Right cardiac atrium (tissue), 5 donors: ENCODE data around the gene MYCL. TPM values are rescaled to one million over a fixed set of nuclear protein-coding genes. Genes with fewer than 3 reads are reported as not detected.

Experiments
- ATAC-seq, 2 donors: fragments of 200-7000 bp; cut with Tn5 transposase; one replicate each; pipeline versions ENCODE4 v1.8.0 to v1.9.1; 2020; ENCODE audit warnings: moderate library complexity in 2 of 2, mild to moderate bottlenecking in 1 of 2
- DNase-seq, 3 donors: peaks; one replicate each; pipeline ENCODE4 v3.0.0-alpha.2; 2020
- H3K27ac ChIP-seq: one replicate; pipeline ENCODE4 v1.5.1; 2013; ENCODE audit warnings: mild to moderate bottlenecking, low read length, control low read depth, moderate library complexity
- H3K27me3 ChIP-seq: one replicate; pipeline ENCODE4 v1.6.1; 2013; ENCODE audit not compliant: control insufficient read depth, insufficient read depth
- H3K4me1 ChIP-seq: one replicate; pipeline ENCODE4 v1.6.1; 2013; ENCODE audit warnings: low read length; ENCODE audit not compliant: control insufficient read depth, insufficient read depth
- H3K4me3 ChIP-seq: one replicate; pipeline ENCODE4 v1.5.1; 2013; ENCODE audit warnings: low read length, control low read depth
- H3K9me3 ChIP-seq: one replicate; pipeline ENCODE4 v1.6.1; 2013; ENCODE audit warnings: low read length; ENCODE audit not compliant: control insufficient read depth
- WGBS: extraction: QIAGEN DNeasy Blood & Tissue Kit; methylation state at CpG from one replicate; pipeline ENCODE4 v1.1.7; 2013; 5-methylcytosine and 5-hydroxymethylcytosine counted together
- intact Hi-C, 4 donors: fragments of 100-400 bp; cut with DNase I; formaldehyde crosslinking; loops; one replicate each; pipeline versions ENCODE4 v1.11.0 to v1.14.0; 2022 to 2023
- polyA plus RNA-seq: library from polyadenylated mRNA; stranded (reverse); fragments of 200-250 nt; gene quantifications from one replicate; pipeline ENCODE4 v1.2.3, GENCODE V29; 2013
- total RNA-seq, 4 donors: library from RNA; stranded (reverse); fragmentation: NEBNext Ultra II Directional; extraction: Animal tissue kit (Norgen Biotek cat#: 25700); gene quantifications; one replicate each; pipeline ENCODE4 v1.2.1, GENCODE V29; 2021
- donor health status: healthy with polysubstance abuse.
- donor health status: DM: no; HTN: yes; CAD: no.
- donor health status: DM: no; HTN: no; CAD: no.
- donor health status: DM: no; HTN: yes; CAD: no; lungs with severe emphysema.
- donor health status: DM: yes; HTN: yes; CAD: no.

The MYCL gene
- total and polyA plus RNA-seq, 5 donors: 0.23 to 0.97 (median 0.51) TPM

GRCh38 chr1:39863177-39863576, 38.5 kb downstream of the MYCL start:
- 96% methylated on average over 5 of the region's 5 CpGs for WGBS
- intact Hi-C loops: no loop called here
- Histone ChIP-seq H3K4me3 (no peak overlapping the region), H3K4me1 (peaks cover 3% of the 10 kb centered on the region), H3K9me3 (no peaks in the 10 kb centered on the region), H3K27ac (no peak overlapping the region), H3K27me3 (no peaks in the 10 kb centered on the region)
- DNase-seq (no peak), ATAC-seq (no peak)

- Histone ChIP-seq H3K9me3 (no peaks in the 10 kb centered on the region), H3K4me1 (peaks cover 2% of the 10 kb centered on the region), H3K27me3 (no peaks in the 10 kb centered on the region), H3K27ac (no peak overlapping the region), H3K4me3 (no peak overlapping the region)
- WGBS: 97% methylated on average over 7 of the region's 7 CpGs
- ATAC-seq: no peak
- no peak for DNase-seq
- intact Hi-C loops: no loop called here
These were observed 40.7 kb downstream of the MYCL start for GRCh38 chr1:39861003-39861402.

DNA sequence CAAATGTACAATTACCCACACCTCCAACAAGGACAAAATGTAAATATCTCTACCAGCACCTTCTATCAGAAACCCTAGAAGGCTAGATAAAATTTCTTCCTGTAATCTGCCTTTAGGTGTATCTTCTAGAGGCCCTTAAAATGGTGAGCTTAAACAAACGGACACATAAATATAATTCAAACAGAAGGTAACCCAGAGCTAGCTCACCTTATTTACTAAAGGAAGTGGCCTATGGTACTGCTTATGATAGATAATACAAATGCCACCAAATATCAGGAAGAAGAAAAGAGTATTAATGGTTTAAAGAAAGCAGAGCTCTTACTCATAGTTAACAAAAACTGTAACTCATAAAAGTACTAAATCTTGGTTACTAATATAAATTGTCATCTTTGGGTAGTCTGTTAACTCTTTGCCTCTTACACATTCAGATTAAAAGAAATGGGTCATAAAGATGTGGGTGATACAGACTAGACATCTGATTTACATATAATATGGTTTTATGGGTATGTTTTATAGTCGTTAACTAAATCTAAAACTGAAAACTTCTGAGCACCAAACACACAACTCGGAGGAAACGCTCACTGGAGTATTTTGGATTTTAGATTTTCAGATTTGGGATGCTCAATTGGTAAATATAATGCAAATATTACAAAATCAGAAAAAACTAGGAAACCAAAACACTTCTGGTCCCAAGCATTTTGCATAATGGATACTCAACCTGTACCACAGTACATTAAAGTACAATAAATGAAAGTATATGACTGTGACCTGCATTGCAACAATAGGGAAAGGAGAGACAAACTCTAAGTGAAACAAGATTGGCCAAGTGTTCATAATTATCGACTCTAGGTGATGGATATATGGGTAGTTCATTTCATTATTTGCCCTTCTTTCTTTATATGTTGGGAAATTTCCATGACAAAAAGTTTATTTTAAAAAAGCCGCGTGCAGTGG, 41.6 kb downstream of the MYCL start:
- intact Hi-C loops: no loop called here
- no peaks in the 10 kb centered on the region for H3K9me3 ChIP-seq
- H3K4me3 ChIP-seq: no peak overlapping the region
- no peak overlapping the region for H3K27ac ChIP-seq
- H3K4me1 ChIP-seq: no peaks in the 10 kb centered on the region
- H3K27me3 ChIP-seq: no peaks in the 10 kb centered on the region
- ATAC-seq (no peak), DNase-seq (no peak)
- 90% methylated on average over 7 of the region's 7 CpGs for WGBS

DNA sequence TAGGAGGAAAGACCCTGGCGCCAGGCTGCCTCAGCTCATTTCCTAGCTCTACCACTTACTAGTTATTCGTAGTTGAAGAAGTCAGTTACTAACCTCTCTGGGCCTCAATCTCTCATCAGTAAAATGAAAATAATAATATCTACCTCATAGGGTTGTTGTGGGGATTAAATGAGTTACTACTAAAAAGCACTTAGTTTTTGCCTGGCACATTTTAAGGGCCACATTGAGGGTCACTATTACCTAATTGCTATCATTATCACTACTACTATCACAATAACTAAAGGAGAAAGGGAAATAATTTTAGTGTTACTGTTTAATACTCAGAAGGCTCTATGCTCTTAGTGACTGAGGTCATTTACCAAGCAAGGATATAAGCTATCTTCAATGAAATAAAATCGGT, 43.4 kb downstream of the MYCL start:
- intact Hi-C loops: no loop called here
- H3K27ac ChIP-seq: no peak overlapping the region
- H3K9me3 ChIP-seq: no peaks in the 10 kb centered on the region
- ATAC-seq: no peak
- H3K4me3 ChIP-seq: no peak overlapping the region
- H3K27me3 ChIP-seq: no peaks in the 10 kb centered on the region
- WGBS: 85% methylated on average over 3 of the region's 3 CpGs
- H3K4me1 ChIP-seq: no peaks in the 10 kb centered on the region
- no peak for DNase-seq

GRCh38 chr1:39857126-39857878, 44.4 kb downstream of the MYCL start:
- WGBS: 91% methylated on average over 3 of the region's 3 CpGs
- no peak for DNase-seq
- Histone ChIP-seq H3K4me1 (no peaks in the 10 kb centered on the region), H3K27ac (no peak overlapping the region), H3K27me3 (no peaks in the 10 kb centered on the region), H3K9me3 (no peaks in the 10 kb centered on the region), H3K4me3 (no peak overlapping the region)
- ATAC-seq: no peak
- intact Hi-C loops: no loop called here

DNA sequence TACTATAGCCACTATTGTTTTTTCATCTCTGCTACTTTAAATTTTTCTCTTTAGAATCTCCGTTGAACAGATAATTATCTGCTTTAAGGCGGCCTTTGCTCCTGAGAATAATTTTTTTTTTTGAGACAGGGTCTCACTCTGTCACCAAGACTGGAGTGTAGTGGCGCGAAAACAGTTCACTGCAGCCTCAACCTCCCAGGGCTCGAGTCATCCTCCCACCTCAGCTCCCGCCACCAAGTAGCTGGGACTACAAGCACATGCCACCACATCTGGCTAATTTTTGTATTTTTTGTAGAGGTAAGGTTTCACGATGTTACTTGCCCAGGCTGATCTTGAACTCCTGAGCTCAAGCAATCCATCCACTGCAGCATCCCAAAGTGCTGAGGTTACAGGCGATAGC, 47.0 kb downstream of the MYCL start:
- intact Hi-C loops: no loop called here
- Histone ChIP-seq H3K4me3 (no peak overlapping the region), H3K27ac (no peak overlapping the region), H3K27me3 (no peaks in the 10 kb centered on the region), H3K4me1 (no peaks in the 10 kb centered on the region), H3K9me3 (no peaks in the 10 kb centered on the region)
- DNase-seq (no peak), ATAC-seq (no peak)
- 97% methylated on average over 8 of the region's 8 CpGs for WGBS

- H3K4me1 ChIP-seq: no peaks in the 10 kb centered on the region
- H3K27ac ChIP-seq: no peak overlapping the region
- intact Hi-C loops: no loop called here
- no peak for DNase-seq
- no peaks in the 10 kb centered on the region for H3K27me3 ChIP-seq
- no peak for ATAC-seq
- no peaks in the 10 kb centered on the region for H3K9me3 ChIP-seq
- no peak overlapping the region for H3K4me3 ChIP-seq
These were observed 47.4 kb downstream of the MYCL start for GRCh38 chr1:39854314-39854713.

- no peak overlapping the region for H3K4me3 ChIP-seq
- no peaks in the 10 kb centered on the region for H3K9me3 ChIP-seq
- intact Hi-C loops: no loop called here
- WGBS: 92% methylated on average over 1 of the region's 1 CpG
- H3K4me1 ChIP-seq: no peaks in the 10 kb centered on the region
- H3K27ac ChIP-seq: no peak overlapping the region
- ATAC-seq (no peak), DNase-seq (no peak)
- H3K27me3 ChIP-seq: no peaks in the 10 kb centered on the region
These were observed 48.8 kb downstream of the MYCL start for GRCh38 chr1:39852876-39853275.

DNA sequence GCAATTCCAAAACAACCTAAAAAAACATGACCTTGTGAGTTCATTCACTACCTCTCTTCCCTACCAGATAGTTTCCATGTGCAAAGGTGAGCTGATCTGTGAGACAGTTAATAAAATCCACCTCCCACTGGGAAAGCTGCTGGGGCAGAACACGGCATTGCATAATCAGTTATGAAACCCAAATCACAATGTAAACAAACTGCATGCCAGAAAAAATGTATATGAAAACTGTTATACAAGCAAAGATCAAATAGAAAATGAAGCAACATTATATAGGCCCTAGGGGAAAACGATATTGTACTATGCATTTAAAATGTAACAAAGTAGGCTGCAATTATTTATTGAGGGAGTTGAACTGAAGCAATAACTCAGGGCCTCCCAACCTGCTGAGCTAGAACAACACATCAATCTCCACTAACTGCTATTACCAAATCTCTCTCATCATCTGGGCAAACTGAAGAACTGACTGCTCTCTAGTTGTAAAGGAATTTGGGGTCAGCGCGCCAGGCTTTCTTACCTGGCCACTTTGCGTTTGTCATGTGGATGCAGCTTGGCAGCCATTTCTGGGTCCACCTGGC, 49.4 kb downstream of the MYCL start:
- H3K4me1 ChIP-seq: no peaks in the 10 kb centered on the region
- DNase-seq (no peak), ATAC-seq (no peak)
- H3K4me3 ChIP-seq: no peak overlapping the region
- intact Hi-C loops: no loop called here
- 89% methylated on average over 5 of the region's 5 CpGs for WGBS
- no peaks in the 10 kb centered on the region for H3K27me3 ChIP-seq
- no peak overlapping the region for H3K27ac ChIP-seq
- no peaks in the 10 kb centered on the region for H3K9me3 ChIP-seq

DNA sequence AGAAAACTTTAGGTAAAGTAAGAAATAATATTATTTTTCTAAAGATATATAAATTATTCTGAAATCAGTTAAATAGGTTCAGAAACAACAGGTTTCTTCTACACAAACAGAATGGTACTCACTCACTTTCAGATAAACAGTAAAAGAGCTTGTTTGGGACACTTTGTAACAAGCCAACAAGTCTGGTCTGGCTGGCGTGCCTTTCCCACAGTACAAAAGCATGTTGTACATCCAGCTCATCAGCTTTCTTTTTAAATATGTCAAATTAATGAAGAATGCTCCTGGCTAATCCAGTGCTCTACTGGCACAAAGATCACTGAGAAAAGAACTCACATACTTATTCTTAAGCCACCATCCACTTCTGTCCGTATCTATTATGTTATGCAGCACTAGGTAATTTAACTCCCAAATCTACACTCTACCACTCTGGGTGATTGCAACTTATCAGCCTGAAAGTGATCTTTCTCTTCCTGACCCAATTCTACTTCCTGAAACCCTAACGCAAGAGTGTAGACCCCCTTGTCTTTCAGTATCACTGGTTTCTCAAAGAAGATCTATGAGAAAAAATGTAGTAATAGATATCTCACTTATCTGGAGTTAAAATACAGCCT, 51.0 kb downstream of the MYCL start:
- WGBS: 70% methylated on average over 3 of the region's 3 CpGs
- Histone ChIP-seq H3K9me3 (no peaks in the 10 kb centered on the region), H3K27ac (no peak overlapping the region), H3K4me3 (no peak overlapping the region), H3K27me3 (no peaks in the 10 kb centered on the region), H3K4me1 (no peaks in the 10 kb centered on the region)
- no peak for ATAC-seq
- intact Hi-C loops: no loop called here
- no peak for DNase-seq

DNA sequence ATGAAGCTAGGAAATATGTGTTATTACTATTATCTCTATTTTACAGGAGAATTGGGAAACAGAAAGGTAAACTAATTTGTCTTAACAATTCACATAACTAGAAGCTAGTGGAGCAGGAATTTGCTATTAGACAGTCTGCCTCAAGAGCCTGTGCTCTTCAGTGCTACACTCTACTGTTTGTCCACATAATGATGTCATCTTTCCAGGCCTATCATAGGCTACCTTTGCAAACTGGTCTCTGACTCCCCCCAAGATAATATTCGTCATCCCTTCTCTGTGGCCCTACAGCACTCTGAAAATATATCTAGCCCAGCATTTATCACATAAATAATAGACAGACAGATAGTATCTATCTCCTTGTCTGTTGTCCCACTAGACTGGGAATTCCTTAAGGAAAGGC, 52.5 kb downstream of the MYCL start:
- intact Hi-C loops: no loop called here
- Histone ChIP-seq H3K27ac (no peak overlapping the region), H3K4me3 (no peak overlapping the region), H3K9me3 (no peaks in the 10 kb centered on the region), H3K4me1 (no peaks in the 10 kb centered on the region), H3K27me3 (no peaks in the 10 kb centered on the region)
- DNase-seq (no peak), ATAC-seq (no peak)
- 89% methylated on average over 1 of the region's 1 CpG for WGBS
